ENCODE results near the gene DPP4.

DPP4 gene

GRCh38 chr2:162038725-162039124, 35.3 kb downstream of the DPP4 start:
- Histone ChIP-seq H2BK120ac (ENCODE audit: low read depth, low read length) (no peak overlapping the region), H3K36me3 (ENCODE audit: control insufficient read depth, insufficient read depth, low read length) (no peaks in the 10 kb centered on the region), H3K79me1 (ENCODE audit: low read length) (no peaks in the 10 kb centered on the region), H3K27me3 (ENCODE audit: insufficient read depth, low read length, poor library complexity) (no peaks in the 10 kb centered on the region), H4K5ac (ENCODE audit: low read length) (no peak overlapping the region), H3K4me1 (ENCODE audit: control insufficient read depth, low read depth, low read length) (no peaks in the 10 kb centered on the region), H3K18ac (ENCODE audit: low read length) (no peak overlapping the region), H3K27ac (ENCODE audit: low read depth, low read length) (no peak overlapping the region), H3K4me3 (ENCODE audit: low read length) (no peak overlapping the region), H2BK5ac (ENCODE audit: low read length) (no peak overlapping the region), H3K79me2 (ENCODE audit: control insufficient read depth, insufficient read depth, low read length) (no peaks in the 10 kb centered on the region), H4K8ac (ENCODE audit: low read depth, low read length) (no peak overlapping the region), H2BK15ac (replicated peaks; ENCODE audit: low read depth) (no peak overlapping the region), H3K9ac (ENCODE audit: low read length) (no peak overlapping the region), H3K23ac (ENCODE audit: low read length) (no peak overlapping the region), H3K4me2 (ENCODE audit: low read length) (no peak overlapping the region), H2AK5ac (ENCODE audit: low read length) (no peak overlapping the region), H3K56ac (ENCODE audit: low read length) (no peak overlapping the region), H3K4ac (ENCODE audit: low read depth, low read length) (no peak overlapping the region)
- DNase-seq, result no peak

GRCh38 chr2:162037886-162038285, 36.1 kb downstream of the DPP4 start:
- Histone ChIP-seq H3K79me1 (ENCODE audit: low read length) (no peaks in the 10 kb centered on the region), H3K27me3 (ENCODE audit: insufficient read depth, low read length, poor library complexity) (no peaks in the 10 kb centered on the region), H3K9ac (ENCODE audit: low read length) (no peak overlapping the region), H3K79me2 (ENCODE audit: control insufficient read depth, insufficient read depth, low read length) (no peaks in the 10 kb centered on the region), H3K4ac (ENCODE audit: low read depth, low read length) (no peak overlapping the region), H3K4me3 (ENCODE audit: low read length) (no peak overlapping the region), H3K18ac (ENCODE audit: low read length) (no peak overlapping the region), H3K36me3 (ENCODE audit: control insufficient read depth, insufficient read depth, low read length) (no peaks in the 10 kb centered on the region), H2BK120ac (ENCODE audit: low read depth, low read length) (no peak overlapping the region), H2BK15ac (replicated peaks; ENCODE audit: low read depth) (no peak overlapping the region), H3K27ac (ENCODE audit: low read depth, low read length) (no peak overlapping the region), H3K56ac (ENCODE audit: low read length) (no peak overlapping the region), H3K23ac (ENCODE audit: low read length) (no peak overlapping the region), H2AK5ac (ENCODE audit: low read length) (no peak overlapping the region), H3K4me2 (ENCODE audit: low read length) (no peak overlapping the region), H4K8ac (ENCODE audit: low read depth, low read length) (no peak overlapping the region), H3K4me1 (ENCODE audit: control insufficient read depth, low read depth, low read length) (no peaks in the 10 kb centered on the region), H2BK5ac (ENCODE audit: low read length) (no peak overlapping the region), H4K5ac (ENCODE audit: low read length) (no peak overlapping the region)
- DNase-seq, result no peak
- WGBS (ENCODE audit: extremely low coverage, insufficient coverage, low lambda C conversion rate), result no CpG with 5 or more reads among the region's 1 CpG

GRCh38 chr2:162037028-162037795, 36.8 kb downstream of the DPP4 start:
- H3K27me3 ChIP-seq (ENCODE audit: insufficient read depth, low read length, poor library complexity), result no peaks in the 10 kb centered on the region
- H3K4me2 ChIP-seq (ENCODE audit: low read length), result no peak overlapping the region
- H3K23ac ChIP-seq (ENCODE audit: low read length), result no peak overlapping the region
- no peaks in the 10 kb centered on the region for H3K79me2 ChIP-seq (ENCODE audit: control insufficient read depth, insufficient read depth, low read length)
- no peak overlapping the region for H2BK120ac ChIP-seq (ENCODE audit: low read depth, low read length)
- H4K5ac ChIP-seq (ENCODE audit: low read length), result no peak overlapping the region
- DNase-seq, result peak; percentile 78
- no peak overlapping the region for H3K4me3 ChIP-seq (ENCODE audit: low read length)
- H3K9ac ChIP-seq (ENCODE audit: low read length), result no peak overlapping the region
- no peak overlapping the region for H2AK5ac ChIP-seq (ENCODE audit: low read length)
- H3K36me3 ChIP-seq (ENCODE audit: control insufficient read depth, insufficient read depth, low read length), result no peaks in the 10 kb centered on the region
- no peak overlapping the region for H3K56ac ChIP-seq (ENCODE audit: low read length)
- H2BK5ac ChIP-seq (ENCODE audit: low read length), result no peak overlapping the region
- no peaks in the 10 kb centered on the region for H3K79me1 ChIP-seq (ENCODE audit: low read length)
- H3K27ac ChIP-seq (ENCODE audit: low read depth, low read length), result no peak overlapping the region
- H3K18ac ChIP-seq (ENCODE audit: low read length), result no peak overlapping the region
- WGBS (ENCODE audit: extremely low coverage, insufficient coverage, low lambda C conversion rate), result no CpG with 5 or more reads among the region's 3 CpGs
- no peak overlapping the region for H3K4ac ChIP-seq (ENCODE audit: low read depth, low read length)
- H2BK15ac ChIP-seq (replicated peaks; ENCODE audit: low read depth), result no peak overlapping the region
- no peaks in the 10 kb centered on the region for H3K4me1 ChIP-seq (ENCODE audit: control insufficient read depth, low read depth, low read length)
- no peak overlapping the region for H4K8ac ChIP-seq (ENCODE audit: low read depth, low read length)

GRCh38 chr2:162035981-162036380, 38.0 kb downstream of the DPP4 start:
- Histone ChIP-seq H2BK120ac (ENCODE audit: low read depth, low read length) (no peak overlapping the region), H3K4me3 (ENCODE audit: low read length) (no peak overlapping the region), H3K4me1 (ENCODE audit: control insufficient read depth, low read depth, low read length) (no peaks in the 10 kb centered on the region), H4K5ac (ENCODE audit: low read length) (no peak overlapping the region), H3K18ac (ENCODE audit: low read length) (no peak overlapping the region), H2BK15ac (replicated peaks; ENCODE audit: low read depth) (no peak overlapping the region), H3K27me3 (ENCODE audit: insufficient read depth, low read length, poor library complexity) (no peaks in the 10 kb centered on the region), H2BK5ac (ENCODE audit: low read length) (no peak overlapping the region), H3K79me1 (ENCODE audit: low read length) (no peaks in the 10 kb centered on the region), H3K79me2 (ENCODE audit: control insufficient read depth, insufficient read depth, low read length) (no peaks in the 10 kb centered on the region), H2AK5ac (ENCODE audit: low read length) (no peak overlapping the region), H4K8ac (ENCODE audit: low read depth, low read length) (no peak overlapping the region), H3K36me3 (ENCODE audit: control insufficient read depth, insufficient read depth, low read length) (no peaks in the 10 kb centered on the region), H3K9ac (ENCODE audit: low read length) (no peak overlapping the region), H3K27ac (ENCODE audit: low read depth, low read length) (no peak overlapping the region), H3K56ac (ENCODE audit: low read length) (no peak overlapping the region), H3K23ac (ENCODE audit: low read length) (no peak overlapping the region), H3K4me2 (ENCODE audit: low read length) (no peak overlapping the region), H3K4ac (ENCODE audit: low read depth, low read length) (no peak overlapping the region)
- WGBS (ENCODE audit: extremely low coverage, insufficient coverage, low lambda C conversion rate), result no CpG with 5 or more reads among the region's 3 CpGs
- DNase-seq, result no peak

- Histone ChIP-seq H3K27me3 (ENCODE audit: insufficient read depth, low read length, poor library complexity) (no peaks in the 10 kb centered on the region), H3K79me1 (ENCODE audit: low read length) (no peaks in the 10 kb centered on the region), H3K36me3 (ENCODE audit: control insufficient read depth, insufficient read depth, low read length) (no peaks in the 10 kb centered on the region), H3K4me3 (ENCODE audit: low read length) (no peak overlapping the region), H4K5ac (ENCODE audit: low read length) (no peak overlapping the region), H3K27ac (ENCODE audit: low read depth, low read length) (no peak overlapping the region), H2BK15ac (replicated peaks; ENCODE audit: low read depth) (no peak overlapping the region), H2AK5ac (ENCODE audit: low read length) (no peak overlapping the region), H3K56ac (ENCODE audit: low read length) (no peak overlapping the region), H4K8ac (ENCODE audit: low read depth, low read length) (no peak overlapping the region), H3K4me2 (ENCODE audit: low read length) (no peak overlapping the region), H3K18ac (ENCODE audit: low read length) (no peak overlapping the region), H3K79me2 (ENCODE audit: control insufficient read depth, insufficient read depth, low read length) (no peaks in the 10 kb centered on the region), H3K23ac (ENCODE audit: low read length) (no peak overlapping the region), H2BK5ac (ENCODE audit: low read length) (no peak overlapping the region), H2BK120ac (ENCODE audit: low read depth, low read length) (no peak overlapping the region), H3K9ac (ENCODE audit: low read length) (no peak overlapping the region), H3K4ac (ENCODE audit: low read depth, low read length) (no peak overlapping the region), H3K4me1 (ENCODE audit: control insufficient read depth, low read depth, low read length) (no peaks in the 10 kb centered on the region)
- whole genome bisulfite sequencing (ENCODE audit: extremely low coverage, insufficient coverage, low lambda C conversion rate), result no CpG with 5 or more reads among the region's 9 CpGs
- DNase-seq, result no peak
Observed at GRCh38 chr2:162030363-162031190, 43.4 kb downstream of the DPP4 start.

Data from mesendoderm (in vitro differentiated cells).